HepG2 (cell line): ENCODE measurements around the gene ABCB6. TPM values are rescaled to one million over a fixed set of nuclear protein-coding genes. Genes with fewer than 3 reads are reported as not detected.

Experiments used
- HDAC6 ChIP-seq: fragments of 200-600 bp; sonication (generic); IDR thresholded peaks from 2 replicates; pipeline ENCODE4 v1.7.0; 2017; ENCODE audit warnings: mild to moderate bottlenecking, antibody characterized with exemption, low read length, low read depth
- HIVEP1 ChIP-seq: sonication (generic); formaldehyde crosslinking; IDR thresholded peaks from 2 replicates; pipeline ENCODE4 v1.4.0; 2020; ENCODE audit warnings: mild to moderate bottlenecking, missing genetic modification reagents
- NCOA2 ChIP-seq: sonication (generic); formaldehyde crosslinking; IDR thresholded peaks from 2 replicates; pipeline ENCODE4 v1.8.0; 2022; ENCODE audit warnings: inconsistent platforms
- NPAS2 ChIP-seq: sonication (generic); formaldehyde crosslinking; IDR thresholded peaks from 2 replicates; pipeline ENCODE4 v1.8.0; 2022; ENCODE audit warnings: mild to moderate bottlenecking, missing genetic modification reagents, borderline replicate concordance
- SNRNP70 ChIP-seq: fragments of 200-400 bp; formaldehyde crosslinking; IDR thresholded peaks from 2 replicates; pipeline ENCODE4 v1.6.1; 2017; ENCODE audit warnings: mild to moderate bottlenecking, low read depth, low read length, moderate library complexity
- ZBTB21 ChIP-seq: sonication (generic); formaldehyde crosslinking; IDR thresholded peaks from 2 replicates; pipeline ENCODE4 v1.4.0; 2020; ENCODE audit warnings: missing genetic modification reagents
- ZFY ChIP-seq: sonication (generic); formaldehyde crosslinking; IDR thresholded peaks from 2 replicates; pipeline ENCODE4 v1.4.0; 2020; ENCODE audit warnings: missing genetic modification reagents
- ZNF468 ChIP-seq: sonication (generic); formaldehyde crosslinking; IDR thresholded peaks from 2 replicates; pipeline ENCODE4 v1.8.0; 2022; ENCODE audit warnings: mild to moderate bottlenecking, moderate library complexity, missing genetic modification reagents
- ZNF616 ChIP-seq: sonication (generic); formaldehyde crosslinking; IDR thresholded peaks from 2 replicates; pipeline ENCODE4 v1.5.0; 2020; ENCODE audit warnings: low read depth, mild to moderate bottlenecking, missing genetic modification reagents
- polyA plus RNA-seq, 8 experiments: library from polyadenylated mRNA; depleted of rRNA in 3 of 8; stranded (reverse) in 7 of 8; unstranded in 1 of 8; fragments of >200 nt; fragmentation: Illumina TruSeq in 4 of 8; extraction: Trizol in 4 of 8; gene quantifications; 2 replicates each; pipeline versions ENCODE4 v1.2.1 to v1.2.3, GENCODE V29; 2011 to 2016; ENCODE audit warnings: low read depth in 4 of 8, missing spikeins in 1 of 8, mixed read lengths in 1 of 8; ENCODE audit not compliant: insufficient read depth in 1 of 8
- total RNA-seq, 5 experiments: library from RNA; depleted of rRNA; stranded (reverse); fragments of >200 nt; fragmentation: Illumina TruSeq; extraction: Trizol; gene quantifications; 2 replicates each; pipeline ENCODE4 v1.2.3, GENCODE V29; 2016; ENCODE audit warnings: low read depth in 1 of 5
- TF ChIP-seq, protein P1 (sequence below): sonication (generic); formaldehyde crosslinking; IDR thresholded peaks from 2 replicates; pipeline ENCODE4 v1.4.0; 2020; ENCODE audit warnings: missing genetic modification reagents, borderline replicate concordance
- TF ChIP-seq, protein P2 (sequence below): fragments of 450-650 bp; IDR thresholded peaks from 2 replicates; pipeline ENCODE4 v1.6.1; 2017
- TF ChIP-seq, protein P3 (sequence below): sonication (generic); formaldehyde crosslinking; IDR thresholded peaks from 2 replicates; pipeline ENCODE4 v1.4.0; 2020; ENCODE audit warnings: mild to moderate bottlenecking, missing genetic modification reagents
- TF ChIP-seq, protein P4 (sequence below): sonication (generic); formaldehyde crosslinking; IDR thresholded peaks from 2 replicates; pipeline ENCODE4 v1.5.0; 2020; ENCODE audit warnings: missing genetic modification reagents
- TF ChIP-seq, protein P5 (sequence below): sonication (generic); formaldehyde crosslinking; IDR thresholded peaks from 2 replicates; pipeline ENCODE4 v1.8.1; 2023; ENCODE audit warnings: mild to moderate bottlenecking, moderate library complexity, missing genetic modification reagents
- TF ChIP-seq, protein P6 (sequence below): sonication (generic); formaldehyde crosslinking; IDR thresholded peaks from 2 replicates; pipeline ENCODE4 v1.4.0; 2020; ENCODE audit warnings: missing genetic modification reagents, borderline replicate concordance

Gene ABCB6
- total and polyA plus RNA-seq, 2 of the 13 experiments (the other 11 are each of a cell fraction or from before 2014, with no cell fraction given), result 91.1 to 137 TPM

DNA sequence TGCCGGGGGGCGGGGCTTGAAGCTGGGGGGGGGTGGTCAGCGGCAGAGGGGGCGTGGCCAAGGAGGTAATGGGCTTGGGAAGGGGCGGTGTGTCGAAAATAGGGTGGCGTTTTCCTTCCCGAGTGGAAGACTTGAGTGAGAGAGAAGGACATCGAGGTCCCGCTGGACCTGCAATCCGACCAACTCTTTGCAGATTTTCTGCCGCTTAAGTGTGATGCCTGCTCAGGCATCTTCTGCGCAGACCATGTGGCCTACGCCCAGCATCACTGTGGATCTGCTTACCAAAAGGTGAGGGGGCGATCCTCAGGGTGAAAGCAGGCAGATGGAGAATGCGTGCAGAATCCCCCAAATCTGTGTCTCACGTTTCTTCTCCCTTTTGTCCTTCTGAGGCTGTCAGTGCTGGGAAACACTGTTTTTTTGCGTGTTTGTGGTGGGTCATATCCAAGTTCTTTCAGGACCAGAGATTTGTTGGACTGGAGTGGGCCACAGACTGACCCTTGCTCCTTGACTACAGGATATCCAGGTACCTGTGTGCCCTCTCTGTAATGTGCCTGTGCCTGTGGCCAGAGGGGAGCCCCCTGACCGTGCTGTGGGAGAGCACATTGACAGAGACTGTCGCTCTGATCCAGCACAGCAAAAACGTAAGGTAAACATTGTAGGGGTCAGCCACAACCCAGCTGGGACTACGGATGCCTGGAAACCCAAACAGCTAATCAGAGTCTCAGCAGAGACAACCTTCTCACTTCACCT lies 11.4 kb downstream of the ABCB6 start (continued):
- TF ChIP-seq, protein P1, sequence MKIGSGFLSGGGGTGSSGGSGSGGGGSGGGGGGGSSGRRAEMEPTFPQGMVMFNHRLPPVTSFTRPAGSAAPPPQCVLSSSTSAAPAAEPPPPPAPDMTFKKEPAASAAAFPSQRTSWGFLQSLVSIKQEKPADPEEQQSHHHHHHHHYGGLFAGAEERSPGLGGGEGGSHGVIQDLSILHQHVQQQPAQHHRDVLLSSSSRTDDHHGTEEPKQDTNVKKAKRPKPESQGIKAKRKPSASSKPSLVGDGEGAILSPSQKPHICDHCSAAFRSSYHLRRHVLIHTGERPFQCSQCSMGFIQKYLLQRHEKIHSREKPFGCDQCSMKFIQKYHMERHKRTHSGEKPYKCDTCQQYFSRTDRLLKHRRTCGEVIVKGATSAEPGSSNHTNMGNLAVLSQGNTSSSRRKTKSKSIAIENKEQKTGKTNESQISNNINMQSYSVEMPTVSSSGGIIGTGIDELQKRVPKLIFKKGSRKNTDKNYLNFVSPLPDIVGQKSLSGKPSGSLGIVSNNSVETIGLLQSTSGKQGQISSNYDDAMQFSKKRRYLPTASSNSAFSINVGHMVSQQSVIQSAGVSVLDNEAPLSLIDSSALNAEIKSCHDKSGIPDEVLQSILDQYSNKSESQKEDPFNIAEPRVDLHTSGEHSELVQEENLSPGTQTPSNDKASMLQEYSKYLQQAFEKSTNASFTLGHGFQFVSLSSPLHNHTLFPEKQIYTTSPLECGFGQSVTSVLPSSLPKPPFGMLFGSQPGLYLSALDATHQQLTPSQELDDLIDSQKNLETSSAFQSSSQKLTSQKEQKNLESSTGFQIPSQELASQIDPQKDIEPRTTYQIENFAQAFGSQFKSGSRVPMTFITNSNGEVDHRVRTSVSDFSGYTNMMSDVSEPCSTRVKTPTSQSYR (CRISPR knock-in tag), result no peak
- TF ChIP-seq HDAC6 (no peak), SNRNP70 (no peak), ZFY (CRISPR knock-in tag) (no peak), ZNF468 (no peak), NPAS2 (CRISPR knock-in tag) (no peak), NCOA2 (no peak), HIVEP1 (CRISPR knock-in tag) (no peak; the same call in none of the 2 replicates), ZBTB21 (CRISPR knock-in tag) (no peak), ZNF616 (CRISPR knock-in tag) (no peak)
- TF ChIP-seq, protein P2, sequence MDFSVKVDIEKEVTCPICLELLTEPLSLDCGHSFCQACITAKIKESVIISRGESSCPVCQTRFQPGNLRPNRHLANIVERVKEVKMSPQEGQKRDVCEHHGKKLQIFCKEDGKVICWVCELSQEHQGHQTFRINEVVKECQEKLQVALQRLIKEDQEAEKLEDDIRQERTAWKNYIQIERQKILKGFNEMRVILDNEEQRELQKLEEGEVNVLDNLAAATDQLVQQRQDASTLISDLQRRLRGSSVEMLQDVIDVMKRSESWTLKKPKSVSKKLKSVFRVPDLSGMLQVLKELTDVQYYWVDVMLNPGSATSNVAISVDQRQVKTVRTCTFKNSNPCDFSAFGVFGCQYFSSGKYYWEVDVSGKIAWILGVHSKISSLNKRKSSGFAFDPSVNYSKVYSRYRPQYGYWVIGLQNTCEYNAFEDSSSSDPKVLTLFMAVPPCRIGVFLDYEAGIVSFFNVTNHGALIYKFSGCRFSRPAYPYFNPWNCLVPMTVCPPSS, result no peak
- TF ChIP-seq, protein P3, sequence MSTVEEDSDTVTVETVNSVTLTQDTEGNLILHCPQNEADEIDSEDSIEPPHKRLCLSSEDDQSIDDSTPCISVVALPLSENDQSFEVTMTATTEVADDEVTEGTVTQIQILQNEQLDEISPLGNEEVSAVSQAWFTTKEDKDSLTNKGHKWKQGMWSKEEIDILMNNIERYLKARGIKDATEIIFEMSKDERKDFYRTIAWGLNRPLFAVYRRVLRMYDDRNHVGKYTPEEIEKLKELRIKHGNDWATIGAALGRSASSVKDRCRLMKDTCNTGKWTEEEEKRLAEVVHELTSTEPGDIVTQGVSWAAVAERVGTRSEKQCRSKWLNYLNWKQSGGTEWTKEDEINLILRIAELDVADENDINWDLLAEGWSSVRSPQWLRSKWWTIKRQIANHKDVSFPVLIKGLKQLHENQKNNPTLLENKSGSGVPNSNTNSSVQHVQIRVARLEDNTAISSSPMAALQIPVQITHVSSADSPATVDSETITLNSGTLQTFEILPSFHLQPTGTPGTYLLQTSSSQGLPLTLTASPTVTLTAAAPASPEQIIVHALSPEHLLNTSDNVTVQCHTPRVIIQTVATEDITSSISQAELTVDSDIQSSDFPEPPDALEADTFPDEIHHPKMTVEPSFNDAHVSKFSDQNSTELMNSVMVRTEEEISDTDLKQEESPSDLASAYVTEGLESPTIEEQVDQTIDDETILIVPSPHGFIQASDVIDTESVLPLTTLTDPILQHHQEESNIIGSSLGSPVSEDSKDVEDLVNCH (CRISPR knock-in tag), result no peak
- TF ChIP-seq, protein P4, sequence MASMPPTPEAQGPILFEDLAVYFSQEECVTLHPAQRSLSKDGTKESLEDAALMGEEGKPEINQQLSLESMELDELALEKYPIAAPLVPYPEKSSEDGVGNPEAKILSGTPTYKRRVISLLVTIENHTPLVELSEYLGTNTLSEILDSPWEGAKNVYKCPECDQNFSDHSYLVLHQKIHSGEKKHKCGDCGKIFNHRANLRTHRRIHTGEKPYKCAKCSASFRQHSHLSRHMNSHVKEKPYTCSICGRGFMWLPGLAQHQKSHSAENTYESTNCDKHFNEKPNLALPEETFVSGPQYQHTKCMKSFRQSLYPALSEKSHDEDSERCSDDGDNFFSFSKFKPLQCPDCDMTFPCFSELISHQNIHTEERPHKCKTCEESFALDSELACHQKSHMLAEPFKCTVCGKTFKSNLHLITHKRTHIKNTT (CRISPR knock-in tag), result no peak
- TF ChIP-seq, protein P5, sequence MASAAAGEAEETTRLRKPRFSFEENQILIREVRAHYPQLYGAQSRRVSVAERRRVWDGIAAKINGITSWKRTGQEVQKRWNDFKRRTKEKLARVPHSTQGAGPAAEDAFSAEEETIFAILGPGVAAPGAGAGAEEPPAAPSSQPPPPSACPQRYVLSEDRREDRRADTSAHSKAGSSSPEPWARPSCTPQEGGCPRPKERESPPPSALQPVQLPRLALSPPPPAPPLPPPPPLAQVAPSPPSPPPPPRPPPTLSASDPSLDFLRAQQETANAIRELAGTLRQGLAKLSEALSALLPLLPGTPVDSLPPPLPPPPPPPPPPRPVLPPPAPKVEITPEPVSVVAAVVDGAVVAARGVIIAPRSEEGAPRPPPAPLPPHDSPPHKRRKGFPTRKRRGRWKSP, result no peak
- TF ChIP-seq, protein P6, sequence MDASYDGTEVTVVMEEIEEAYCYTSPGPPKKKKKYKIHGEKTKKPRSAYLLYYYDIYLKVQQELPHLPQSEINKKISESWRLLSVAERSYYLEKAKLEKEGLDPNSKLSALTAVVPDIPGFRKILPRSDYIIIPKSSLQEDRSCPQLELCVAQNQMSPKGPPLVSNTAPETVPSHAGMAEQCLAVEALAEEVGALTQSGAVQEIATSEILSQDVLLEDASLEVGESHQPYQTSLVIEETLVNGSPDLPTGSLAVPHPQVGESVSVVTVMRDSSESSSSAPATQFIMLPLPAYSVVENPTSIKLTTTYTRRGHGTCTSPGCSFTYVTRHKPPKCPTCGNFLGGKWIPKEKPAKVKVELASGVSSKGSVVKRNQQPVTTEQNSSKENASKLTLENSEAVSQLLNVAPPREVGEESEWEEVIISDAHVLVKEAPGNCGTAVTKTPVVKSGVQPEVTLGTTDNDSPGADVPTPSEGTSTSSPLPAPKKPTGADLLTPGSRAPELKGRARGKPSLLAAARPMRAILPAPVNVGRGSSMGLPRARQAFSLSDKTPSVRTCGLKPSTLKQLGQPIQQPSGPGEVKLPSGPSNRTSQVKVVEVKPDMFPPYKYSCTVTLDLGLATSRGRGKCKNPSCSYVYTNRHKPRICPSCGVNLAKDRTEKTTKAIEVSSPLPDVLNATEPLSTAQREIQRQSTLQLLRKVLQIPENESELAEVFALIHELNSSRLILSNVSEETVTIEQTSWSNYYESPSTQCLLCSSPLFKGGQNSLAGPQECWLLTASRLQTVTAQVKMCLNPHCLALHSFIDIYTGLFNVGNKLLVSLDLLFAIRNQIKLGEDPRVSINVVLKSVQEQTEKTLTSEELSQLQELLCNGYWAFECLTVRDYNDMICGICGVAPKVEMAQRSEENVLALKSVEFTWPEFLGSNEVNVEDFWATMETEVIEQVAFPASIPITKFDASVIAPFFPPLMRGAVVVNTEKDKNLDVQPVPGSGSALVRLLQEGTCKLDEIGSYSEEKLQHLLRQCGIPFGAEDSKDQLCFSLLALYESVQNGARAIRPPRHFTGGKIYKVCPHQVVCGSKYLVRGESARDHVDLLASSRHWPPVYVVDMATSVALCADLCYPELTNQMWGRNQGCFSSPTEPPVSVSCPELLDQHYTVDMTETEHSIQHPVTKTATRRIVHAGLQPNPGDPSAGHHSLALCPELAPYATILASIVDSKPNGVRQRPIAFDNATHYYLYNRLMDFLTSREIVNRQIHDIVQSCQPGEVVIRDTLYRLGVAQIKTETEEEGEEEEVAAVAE (CRISPR knock-in tag), result no peak; the same call in 1 of the 2 replicates
